B cell (primary cell): Measurements from ENCODE around the gene SNRPN.

Experiments used
- EZH2 ChIP-seq: IDR thresholded peaks from 2 replicates; pipeline ENCODE4 v1.6.1; 2012; ENCODE audit warnings: borderline replicate concordance, low read depth, mild to moderate bottlenecking, moderate library complexity, low read length; ENCODE audit not compliant: insufficient read depth, poor library complexity, severe bottlenecking
- TF ChIP-seq, protein P1 (sequence below): fragments of 200-600 bp; IDR thresholded peaks from one replicate; pipeline ENCODE4 v1.8.0; 2022; ENCODE audit warnings: antibody characterized with exemption, mild to moderate bottlenecking

DNA sequence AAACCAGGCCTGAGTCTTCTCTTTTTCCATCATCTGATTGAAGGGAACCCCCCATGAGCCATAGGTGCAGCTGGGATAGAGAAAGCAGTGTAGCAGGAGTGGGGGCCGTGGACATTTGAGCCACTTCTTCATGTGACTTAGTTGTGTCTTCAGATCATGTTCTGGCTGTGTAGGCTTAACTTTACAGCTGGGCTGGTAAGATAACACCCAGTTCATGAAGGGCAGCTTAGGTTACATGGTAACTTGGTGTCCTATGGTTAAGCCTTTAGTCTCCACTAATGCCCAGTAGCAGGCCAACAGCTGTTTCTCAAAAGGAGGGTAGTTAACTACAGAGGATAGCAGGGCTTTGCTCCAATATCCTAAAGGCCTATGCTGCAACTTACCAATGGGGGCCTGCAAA, 11.4 kb upstream of the SNRPN start:
- TF ChIP-seq, protein P1, sequence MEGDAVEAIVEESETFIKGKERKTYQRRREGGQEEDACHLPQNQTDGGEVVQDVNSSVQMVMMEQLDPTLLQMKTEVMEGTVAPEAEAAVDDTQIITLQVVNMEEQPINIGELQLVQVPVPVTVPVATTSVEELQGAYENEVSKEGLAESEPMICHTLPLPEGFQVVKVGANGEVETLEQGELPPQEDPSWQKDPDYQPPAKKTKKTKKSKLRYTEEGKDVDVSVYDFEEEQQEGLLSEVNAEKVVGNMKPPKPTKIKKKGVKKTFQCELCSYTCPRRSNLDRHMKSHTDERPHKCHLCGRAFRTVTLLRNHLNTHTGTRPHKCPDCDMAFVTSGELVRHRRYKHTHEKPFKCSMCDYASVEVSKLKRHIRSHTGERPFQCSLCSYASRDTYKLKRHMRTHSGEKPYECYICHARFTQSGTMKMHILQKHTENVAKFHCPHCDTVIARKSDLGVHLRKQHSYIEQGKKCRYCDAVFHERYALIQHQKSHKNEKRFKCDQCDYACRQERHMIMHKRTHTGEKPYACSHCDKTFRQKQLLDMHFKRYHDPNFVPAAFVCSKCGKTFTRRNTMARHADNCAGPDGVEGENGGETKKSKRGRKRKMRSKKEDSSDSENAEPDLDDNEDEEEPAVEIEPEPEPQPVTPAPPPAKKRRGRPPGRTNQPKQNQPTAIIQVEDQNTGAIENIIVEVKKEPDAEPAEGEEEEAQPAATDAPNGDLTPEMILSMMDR = no peak
- TF ChIP-seq EZH2 = no peak
